Measurements from ENCODE around the gene RNF222. TPM values are rescaled to one million over a fixed set of nuclear protein-coding genes. Genes with fewer than 3 reads are reported as not detected.
"Not testable (repeated sequence)": the region's sequence is repeated elsewhere in the genome, so short reads cannot be mapped to it uniquely, and the experiment has no call there.

Gene RNF222
- total RNA-seq, 1 donor from 2014 or later, result not detected

GRCh38 chr17:8350339-8350738 is 47.3 kb downstream of the RNF222 start:
- no peak for FAIRE-seq
- DNase-seq (ENCODE audit: low spot score in 2 of 2), result no peak

GRCh38 chr17:8347001-8347400 is 50.6 kb downstream of the RNF222 start:
- FAIRE-seq, result not testable (repeated sequence)

GRCh38 chr17:8345951-8346665 is 51.5 kb downstream of the RNF222 start:
- FAIRE-seq (no peak), DNase-seq (ENCODE audit: low spot score in 2 of 2) (no peak)

More at GRCh38 chr17:8347001-8347400, 50.6 kb downstream of the RNF222 start:
- not testable (repeated sequence) for DNase-seq (ENCODE audit: low spot score in 2 of 2)

- no peak for FAIRE-seq
- DNase-seq (ENCODE audit: low spot score in 2 of 2), result no peak
Observed at GRCh38 chr17:8345052-8345690, 52.5 kb downstream of the RNF222 start.

GRCh38 chr17:8341456-8341855 is 56.2 kb downstream of the RNF222 start:
- DNase-seq (ENCODE audit: low spot score in 2 of 2) (no peak), FAIRE-seq (no peak)

Other genes starting within 250 kb of the RNF222 start
- gene PER1, start 245.4 kb downstream of the RNF222 start, total RNA-seq, result 6.5 TPM
- gene VAMP2, start 234.9 kb downstream of the RNF222 start, total RNA-seq, result 23.6 TPM
- gene TMEM107, start 221.4 kb downstream of the RNF222 start, total RNA-seq, result 23.6 TPM
- 7.7 TPM for gene BORCS6, start 207.6 kb downstream of the RNF222 start, total RNA-seq
- gene AURKB, start 187.3 kb downstream of the RNF222 start, total RNA-seq, result 3.7 TPM
- 9.8 TPM for gene CTC1, start 149.8 kb downstream of the RNF222 start, total RNA-seq
- 22.8 TPM for gene PFAS, start 148.5 kb downstream of the RNF222 start, total RNA-seq
- gene RANGRF, start 109.2 kb downstream of the RNF222 start, total RNA-seq, result 6.1 TPM
- 1.2 TPM for gene SLC25A35, start 102.4 kb downstream of the RNF222 start, total RNA-seq
- gene ARHGEF15, start 87.6 kb downstream of the RNF222 start, total RNA-seq, result 0.41 TPM
- gene ODF4, start 58.0 kb downstream of the RNF222 start, total RNA-seq, result not detected
- gene RPL26, start 14.6 kb downstream of the RNF222 start, total RNA-seq, result 4,449 TPM
- gene NDEL1, start 38.1 kb upstream of the RNF222 start, total RNA-seq, result 41.2 TPM
- 118 TPM for gene MYH10, start 232.9 kb upstream of the RNF222 start, total RNA-seq

Data from frontal cortex (tissue), 4 donors.